GM10266 (cell line): ENCODE measurements around the gene RPLP2.

ENCODE experiments used
- DNase-seq: peaks from one replicate; pipeline ENCODE4 v3.0.0; 2012; ENCODE audit errors: extremely low spot score
- CTCF ChIP-seq: IDR thresholded peaks from 2 replicates; pipeline ENCODE4 v1.5.1; 2012; ENCODE audit warnings: mild to moderate bottlenecking, low read depth; ENCODE audit not compliant: control insufficient read depth, insufficient read depth; ENCODE audit errors: missing control alignments

Gene RPLP2

DNA sequence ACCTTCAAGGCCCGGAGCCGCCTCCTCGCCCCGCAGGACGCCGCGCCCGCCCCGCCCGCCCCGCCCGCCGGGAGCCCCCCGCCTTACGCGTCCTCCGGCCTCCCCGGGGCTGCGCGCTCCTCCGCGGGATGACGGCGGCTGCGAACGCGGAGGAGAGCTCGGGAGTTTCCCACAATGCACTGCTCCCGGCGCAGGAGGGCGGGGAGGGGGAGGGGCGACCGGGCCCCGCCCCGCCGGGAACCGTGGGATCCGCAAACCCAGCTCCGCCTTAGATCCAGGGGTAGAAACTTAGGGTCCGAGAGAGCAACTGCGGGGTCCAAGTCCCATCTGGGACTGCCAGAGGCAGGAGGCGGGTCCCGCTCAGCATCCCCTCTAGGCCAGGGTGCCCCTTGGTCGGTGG lies 19.8 kb upstream of the RPLP2 start, which contains the start of gene CEND1:
Gene CEND1, minus strand, starts transcription at position 148 of the 400 bp plus-strand sequence. CDS start 1,514 bp downstream, outside the sequence.
- peak; percentile 55 for DNase-seq
- no peak for TF ChIP-seq CTCF

DNA sequence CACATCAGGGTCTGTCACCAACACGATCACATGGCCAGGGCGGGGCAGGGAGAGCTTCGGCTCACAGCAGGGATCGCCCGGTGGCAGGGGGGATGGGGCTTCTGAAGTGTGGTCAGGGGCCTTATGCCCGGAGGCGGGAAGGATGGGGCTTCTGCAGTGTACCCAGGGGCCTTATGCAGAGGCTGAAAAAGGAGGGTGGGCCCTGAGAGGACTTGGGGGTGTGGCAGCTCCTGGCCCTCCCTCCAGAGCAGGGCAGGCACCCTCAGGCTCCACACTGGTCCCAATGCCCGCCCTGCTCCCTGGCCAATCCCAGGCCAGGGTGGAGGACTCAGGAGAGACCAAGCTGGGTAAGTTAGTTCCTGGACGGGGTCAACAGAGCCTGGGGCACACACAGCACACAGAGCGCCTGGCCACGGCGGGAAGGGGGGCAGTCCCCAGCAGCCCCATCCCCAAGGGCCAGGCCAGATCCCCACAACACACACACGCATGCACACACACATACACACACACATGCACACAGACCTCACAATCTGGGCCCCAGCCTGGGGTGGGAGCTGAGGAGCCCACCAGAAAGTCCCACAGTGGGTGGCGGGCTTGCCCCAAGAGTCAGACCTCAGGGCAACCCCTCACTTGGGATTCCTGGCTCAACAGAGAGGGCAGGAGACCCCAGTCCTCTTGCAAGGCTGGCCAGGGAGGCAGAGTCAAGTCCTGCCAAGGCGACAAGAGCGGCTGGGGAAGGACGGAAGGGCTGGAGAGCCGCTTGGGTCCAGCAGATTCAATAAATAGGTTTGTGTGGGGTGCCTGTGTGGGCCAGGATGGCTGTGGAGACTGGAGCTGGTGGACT lies 18.8 kb upstream of the RPLP2 start:
- no peak for DNase-seq
- TF ChIP-seq CTCF: no peak

DNA sequence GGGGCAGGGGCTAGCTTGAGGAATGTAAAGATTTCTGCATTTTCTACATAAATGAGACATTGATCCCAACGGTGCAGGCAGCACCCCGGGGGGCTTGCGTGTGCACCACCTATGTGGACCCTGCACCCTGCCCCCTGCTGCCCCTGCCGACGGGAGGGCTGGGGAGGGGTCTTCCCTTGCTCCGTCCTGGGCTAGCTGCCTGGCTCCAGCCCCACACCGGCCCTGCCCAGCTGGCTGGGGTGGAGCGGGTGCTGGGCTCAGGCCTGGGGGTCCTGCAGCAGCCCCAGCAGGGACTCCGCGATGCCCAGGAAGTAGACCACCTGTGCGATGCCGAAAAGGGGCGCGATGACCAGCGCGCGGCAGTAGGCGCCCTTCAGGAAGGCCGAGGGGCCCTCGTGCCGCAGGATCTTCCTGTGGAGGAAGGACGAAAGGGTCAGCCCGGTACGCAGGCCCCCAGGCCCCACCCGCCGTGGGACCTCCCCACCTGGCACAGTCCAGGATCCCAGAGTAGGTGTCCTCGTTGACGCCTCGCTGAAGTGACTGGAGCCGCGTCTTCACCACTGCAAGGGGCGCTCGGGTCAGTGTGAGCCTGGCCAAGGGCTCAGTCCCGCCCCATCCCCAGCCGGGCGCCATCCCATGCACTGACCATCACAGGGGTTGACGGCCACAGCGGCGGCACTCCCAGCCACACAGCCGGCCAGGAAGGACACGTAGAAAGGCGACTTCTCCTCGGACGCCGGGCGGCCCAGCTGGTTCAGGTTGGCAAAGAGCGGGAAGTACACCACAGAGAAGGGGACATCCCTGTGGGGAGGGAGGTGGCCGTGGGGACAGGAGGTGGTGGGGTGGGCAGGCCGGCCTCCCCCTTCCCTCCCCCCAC lies 17.9 kb upstream of the RPLP2 start:
- DNase-seq: no peak
- no peak for TF ChIP-seq CTCF

DNA sequence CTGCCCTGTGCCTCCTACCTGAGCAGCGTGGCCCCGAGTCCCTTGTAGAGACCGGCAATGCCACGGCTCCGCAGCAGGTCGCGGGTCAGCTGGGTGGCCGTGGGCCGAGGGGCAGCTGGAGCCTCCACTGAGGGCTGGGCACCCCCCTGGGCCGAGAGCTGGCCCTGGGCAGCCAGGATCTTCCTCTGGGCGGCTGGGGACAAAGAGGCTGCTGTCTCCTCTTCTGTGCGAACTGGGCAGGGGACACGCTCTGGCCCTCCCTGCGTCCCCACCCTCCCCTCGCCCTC lies 17.3 kb upstream of the RPLP2 start:
- DNase-seq: no peak
- TF ChIP-seq CTCF: no peak

- no peak for TF ChIP-seq CTCF
- DNase-seq: no peak
Measured at GRCh38 chr11:792873-793272, 16.9 kb upstream of the RPLP2 start.

DNA sequence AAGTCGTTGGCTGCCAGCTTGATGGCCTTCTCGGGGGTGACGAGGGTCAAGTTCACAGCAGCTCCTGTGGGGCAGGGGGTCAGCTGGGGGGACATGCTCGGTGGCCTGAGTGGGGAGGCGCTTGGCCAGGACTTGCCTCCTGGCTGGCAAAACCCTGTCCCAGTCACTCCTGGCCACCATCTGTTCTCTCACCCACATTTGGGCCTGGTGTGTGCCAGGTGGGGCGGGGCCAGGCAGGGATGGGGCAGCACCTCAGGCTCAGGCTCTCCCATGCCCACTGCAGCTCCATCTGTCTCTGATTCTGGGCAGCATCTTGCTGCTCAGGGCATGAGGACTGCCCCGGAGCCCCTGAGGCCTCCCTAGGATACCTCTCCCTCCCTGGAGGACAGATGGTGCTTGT lies 16.2 kb upstream of the RPLP2 start:
- TF ChIP-seq CTCF: no peak
- DNase-seq: no peak

- no peak for TF ChIP-seq CTCF
- no peak for DNase-seq
Measured at GRCh38 chr11:794013-794765, 15.6 kb upstream of the RPLP2 start.
